HG03039 (cell line): ENCODE results near the gene CDRT4.
"Not testable (repeated sequence)": the region's sequence is repeated elsewhere in the genome, so short reads cannot be mapped to it uniquely, and the experiment has no call there.

Experiments used
- ATAC-seq: cut with Tn5 transposase; IDR thresholded peaks from one replicate; pipeline ENCODE4 v1.9.1; 2021; ENCODE audit warnings: mild to moderate bottlenecking, moderate library complexity; ENCODE audit not compliant: unreplicated experiment

Gene CDRT4

GRCh38 chr17:15457723-15458094 is 9.7 kb downstream of the CDRT4 start:
- no peak for ATAC-seq

- no peak for ATAC-seq
Measured at GRCh38 chr17:15456972-15457722, 10.3 kb downstream of the CDRT4 start.

GRCh38 chr17:15456496-15456895 is 10.9 kb downstream of the CDRT4 start:
- no peak for ATAC-seq

GRCh38 chr17:15454346-15454745 is 13.1 kb downstream of the CDRT4 start:
- no peak for ATAC-seq

GRCh38 chr17:15453782-15454181 is 13.6 kb downstream of the CDRT4 start:
- ATAC-seq = no peak

- ATAC-seq = no peak
Measured at GRCh38 chr17:15453246-15453645, 14.2 kb downstream of the CDRT4 start.

- ATAC-seq = no peak
Measured at GRCh38 chr17:15452746-15453145, 14.7 kb downstream of the CDRT4 start.

GRCh38 chr17:15451680-15452079 is 15.7 kb downstream of the CDRT4 start:
- no peak for ATAC-seq

- no peak for ATAC-seq
Measured at GRCh38 chr17:15448580-15448956, 18.9 kb downstream of the CDRT4 start.

GRCh38 chr17:15447928-15448579 is 19.4 kb downstream of the CDRT4 start:
- no peak for ATAC-seq

- ATAC-seq = no peak
Measured at GRCh38 chr17:15446036-15446435, 21.4 kb downstream of the CDRT4 start.

GRCh38 chr17:15444805-15445204 is 22.6 kb downstream of the CDRT4 start:
- no peak for ATAC-seq

- no peak for ATAC-seq
Measured at GRCh38 chr17:15442311-15443180, 24.9 kb downstream of the CDRT4 start.

- no peak for ATAC-seq
Measured at GRCh38 chr17:15441315-15441714, 26.1 kb downstream of the CDRT4 start.

- ATAC-seq = no peak
Measured at GRCh38 chr17:15440347-15440746, 27.1 kb downstream of the CDRT4 start.

- ATAC-seq = not testable (repeated sequence)
Measured at GRCh38 chr17:15439205-15439985, 28.0 kb downstream of the CDRT4 start.

- ATAC-seq = no peak
Measured at GRCh38 chr17:15438491-15439105, 28.8 kb downstream of the CDRT4 start.

GRCh38 chr17:15437303-15437635 is 30.2 kb downstream of the CDRT4 start:
- no peak for ATAC-seq

GRCh38 chr17:15436473-15437302 is 30.7 kb downstream of the CDRT4 start:
- ATAC-seq = no peak

GRCh38 chr17:15434956-15435355 is 32.5 kb downstream of the CDRT4 start:
- no peak for ATAC-seq
